Loucy (cell line): ENCODE data around the gene HTN3.

ENCODE experiments used
- CTCF ChIP-seq: fragments of 200-600 bp; sonication (generic); conservative IDR thresholded peaks from 2 replicates; pipeline ENCODE4 v1.5.1; 2014; ENCODE audit warnings: mild to moderate bottlenecking, antibody characterized with exemption, low read length
- EZH2phosphoT487 ChIP-seq: fragments of 200-600 bp; IDR thresholded peaks from 2 replicates; pipeline ENCODE4 v1.6.1; 2018; ENCODE audit warnings: antibody characterized with exemption, mild to moderate bottlenecking, moderate library complexity, borderline replicate concordance

DNA sequence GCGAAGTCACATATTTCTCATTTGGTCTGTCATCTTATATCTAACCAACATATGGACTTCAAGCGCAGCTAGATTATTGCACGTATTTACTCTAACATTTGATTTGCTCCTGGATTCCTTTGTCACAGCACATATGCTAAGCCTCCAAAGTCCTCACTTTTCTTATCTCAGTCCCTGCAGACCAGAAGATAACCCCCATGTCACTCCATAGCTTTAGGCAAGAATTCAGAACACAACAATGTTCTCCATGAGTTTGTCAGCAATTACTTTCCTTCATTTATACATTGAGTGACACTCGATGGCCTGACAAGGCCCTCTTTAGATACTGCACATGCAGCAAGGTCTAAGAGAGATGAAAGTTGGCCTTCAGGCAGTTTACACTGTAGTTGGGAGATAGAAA, 37.2 kb upstream of the HTN3 start:
- TF ChIP-seq CTCF: no peak
- TF ChIP-seq EZH2phosphoT487: no peak
